Lower leg skin (tissue), 4 donors: Measurements from ENCODE around the gene NLRP1. TPM values are rescaled to one million over a fixed set of nuclear protein-coding genes. Genes with fewer than 3 reads are reported as not detected.

Experiments
- DNase-seq, 2 donors: peaks; one replicate each; pipeline ENCODE4 v3.0.0-alpha.2; 2019; ENCODE audit warnings: low spot score in 2 of 2
- H3K4me3 ChIP-seq: fragments of 200-600 bp; sonication (generic); 2 replicates; pipeline ENCODE4 v1.5.1; 2017; ENCODE audit warnings: mild to moderate bottlenecking, low read depth; ENCODE audit not compliant: poor library complexity, severe bottlenecking
- CTCF ChIP-seq, 3 donors: fragments of 450-650 bp; IDR thresholded peaks; one replicate each; pipeline ENCODE4 v1.5.1; 2016; ENCODE audit warnings: antibody characterized with exemption in 3 of 3, mild to moderate bottlenecking in 3 of 3, moderate library complexity in 2 of 3
- POLR2A ChIP-seq, 2 donors: fragments of 450-650 bp; IDR thresholded peaks; one replicate each; pipeline ENCODE4 v1.6.1; 2016 to 2017; ENCODE audit warnings: antibody characterized with exemption in 2 of 2, mild to moderate bottlenecking in 1 of 2, moderate library complexity in 1 of 2
- WGBS, 2 donors: methylation state at CpG; one replicate each; pipeline ENCODE4 v1.1.5; 2018; 5-methylcytosine and 5-hydroxymethylcytosine counted together
- intact Hi-C: fragments of 100-400 bp; cut with DNase I; formaldehyde crosslinking; loops from one replicate; pipeline ENCODE4 v1.15.0; 2023; ENCODE audit warnings: low total_unique reads
- total RNA-seq, 4 donors: library from RNA; depleted of rRNA; stranded (reverse); fragments of >200 nt; gene quantifications; one replicate each; pipeline ENCODE4 v1.1.0, GENCODE V29; 2016

NLRP1 gene
- total RNA-seq, 4 donors from 2014 or later: 55.5 to 163 (median 68.9) TPM

GRCh38 chr17:5544115-5544514 lies 40.2 kb downstream of the NLRP1 start:
- 90 to 94% methylated on average over 2 of the region's 2 CpGs for WGBS, 2 donors
- peak in 1 of 2 donors; percentile 29 for DNase-seq
- intact Hi-C loops: no loop called here

DNA sequence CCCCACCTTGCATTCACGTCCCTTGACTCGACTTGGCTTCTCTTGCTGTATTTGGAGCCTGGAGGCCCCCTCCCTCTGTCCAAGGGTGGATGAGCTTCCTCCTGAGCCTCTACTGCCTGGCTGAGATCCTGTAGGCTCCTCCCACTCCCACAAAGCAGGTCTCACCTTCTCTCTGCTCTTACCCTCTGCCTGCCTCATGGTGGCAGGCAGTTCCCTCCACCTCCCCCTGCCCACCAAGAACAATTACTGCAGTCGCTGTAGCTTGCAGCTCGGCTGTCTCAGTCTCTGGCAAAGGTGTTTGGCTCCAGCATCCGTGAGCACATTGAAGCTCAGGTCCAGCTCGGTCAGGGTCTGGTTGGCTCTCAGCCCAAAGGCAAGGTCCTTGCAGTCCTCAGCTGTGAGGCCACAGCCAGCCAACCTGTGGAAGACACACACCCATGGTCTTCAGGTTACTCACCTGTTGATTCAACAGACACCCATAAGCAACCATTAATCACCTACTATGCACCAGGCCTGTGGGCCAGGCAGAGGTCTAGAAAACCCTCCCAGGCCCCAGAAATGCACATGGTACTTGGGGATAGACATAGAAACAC lies 42.6 kb downstream of the NLRP1 start:
- 76 to 89% methylated on average over 6 of the region's 6 CpGs for WGBS, 2 donors
- TF ChIP-seq POLR2A (IDR thresholded peaks at IDR 0.05): no peak
- no peak for TF ChIP-seq CTCF (IDR thresholded peaks at IDR 0.05)
- DNase-seq: peak in 1 of 2 donors; percentile 79
- intact Hi-C loops: no loop called here
- H3K4me3 ChIP-seq: no peak overlapping the region

More at GRCh38 chr17:5544115-5544514, 40.2 kb downstream of the NLRP1 start:
- H3K4me3 ChIP-seq: no peak overlapping the region
- TF ChIP-seq CTCF (IDR thresholded peaks at IDR 0.05) (no peak), POLR2A (IDR thresholded peaks at IDR 0.05) (no peak)

- WGBS, 2 donors: 93 to 95% methylated on average over 7 of the region's 7 CpGs
Observed at GRCh38 chr17:5540321-5540720, 44.0 kb downstream of the NLRP1 start.

GRCh38 chr17:5539286-5539685 lies 45.0 kb downstream of the NLRP1 start:
- H3K4me3 ChIP-seq: no peak overlapping the region
- intact Hi-C loops: no loop called here
- no peak for DNase-seq
- 91 to 92% methylated on average over 7 to 8 of the region's 8 CpGs for WGBS, 2 donors
- no peak for TF ChIP-seq POLR2A (IDR thresholded peaks at IDR 0.05)
- TF ChIP-seq CTCF (IDR thresholded peaks at IDR 0.05): no peak

More at GRCh38 chr17:5540321-5540720, 44.0 kb downstream of the NLRP1 start:
- peak in 1 of 2 donors; percentile 12 for DNase-seq
- no peak overlapping the region for H3K4me3 ChIP-seq
- intact Hi-C loops: no loop called here
- TF ChIP-seq CTCF (IDR thresholded peaks at IDR 0.05) (no peak), POLR2A (IDR thresholded peaks at IDR 0.05) (no peak)

DNA sequence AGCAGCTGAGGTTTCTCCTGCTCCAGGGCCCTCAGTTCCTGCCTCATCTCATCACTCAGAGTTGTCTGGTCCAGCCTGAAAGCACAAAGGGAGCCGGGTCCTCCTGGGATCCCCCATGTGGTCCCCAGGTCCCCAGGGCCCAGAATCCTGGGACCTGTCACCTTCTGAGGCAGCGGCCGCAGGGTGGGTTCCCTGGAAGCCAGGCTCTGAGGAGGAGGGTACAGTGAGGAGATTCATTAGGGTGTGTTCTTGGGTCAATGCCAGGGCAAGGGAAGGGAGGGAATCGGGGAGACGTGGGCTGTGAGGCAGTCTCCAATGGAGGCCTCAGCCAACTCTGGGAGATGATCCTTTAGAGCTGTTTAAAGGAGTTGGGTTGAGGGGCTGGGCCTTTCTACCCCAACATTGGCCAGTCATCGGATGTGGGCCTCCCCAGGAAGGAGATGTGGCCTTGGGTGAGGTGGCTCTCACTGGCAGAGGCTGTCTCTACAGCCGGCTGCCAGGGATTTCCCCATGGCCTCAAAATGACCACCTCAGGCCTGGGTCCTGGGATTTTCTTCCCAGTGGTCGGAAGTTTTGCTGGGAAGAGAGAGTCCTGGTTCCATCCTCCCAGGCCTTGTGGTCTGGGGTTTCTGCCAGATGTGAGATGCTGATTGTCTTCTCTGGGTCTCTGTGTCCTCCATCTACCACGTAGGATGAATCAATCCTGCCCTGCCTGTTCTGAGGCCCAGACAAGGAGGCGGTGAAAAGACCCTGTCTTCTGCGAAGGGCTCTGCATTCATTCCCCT lies 47.3 kb downstream of the NLRP1 start:
- WGBS, 2 donors: 65 to 70% methylated on average over 10 to 11 of the region's 11 CpGs
- intact Hi-C loops: no loop called here
- H3K4me3 ChIP-seq: no peak overlapping the region
- DNase-seq: no peak
- TF ChIP-seq POLR2A (IDR thresholded peaks at IDR 0.05) (no peak), CTCF (IDR thresholded peaks at IDR 0.05) (no peak)
